Subcutaneous adipose tissue (tissue), 4 donors: Measurements from ENCODE around the gene GNAI3. TPM values are rescaled to one million over a fixed set of nuclear protein-coding genes. Genes with fewer than 3 reads are reported as not detected.

Experiments
- CTCF ChIP-seq: fragments of 450-650 bp; IDR thresholded peaks from one replicate; pipeline ENCODE4 v1.5.1; 2016; ENCODE audit warnings: low read depth, mild to moderate bottlenecking, control low read depth, antibody characterized with exemption, moderate library complexity
- total RNA-seq, 4 donors: library from RNA; depleted of rRNA; stranded (reverse); fragments of >200 nt; gene quantifications; one replicate each; pipeline ENCODE4 v1.1.0, GENCODE V29; 2016

GNAI3 gene
- total RNA-seq, 4 donors from 2014 or later: 5.7 to 9.1 (median 7.9) TPM

GRCh38 chr1:109630898-109631512, 82.6 kb downstream of the GNAI3 start:
- no peak for TF ChIP-seq CTCF

- TF ChIP-seq CTCF: no peak
These were observed 83.4 kb downstream of the GNAI3 start for GRCh38 chr1:109631513-109632505.

GRCh38 chr1:109632671-109633346, 84.4 kb downstream of the GNAI3 start:
- no peak for TF ChIP-seq CTCF

GRCh38 chr1:109634292-109634691, 85.9 kb downstream of the GNAI3 start:
- no peak for TF ChIP-seq CTCF

- TF ChIP-seq CTCF: no peak
These were observed 86.6 kb downstream of the GNAI3 start for GRCh38 chr1:109634771-109635750.

- no peak for TF ChIP-seq CTCF
These were observed 87.4 kb downstream of the GNAI3 start for GRCh38 chr1:109635862-109636200.
